Fibroblast of lung (primary cell): ENCODE data around the gene TPO. TPM values are rescaled to one million over a fixed set of nuclear protein-coding genes. Genes with fewer than 3 reads are reported as not detected.
A peak's percentile ranks its signal among the peaks of the same experiment; 100 is the strongest.

Source experiments
- DNase-seq, 2 donors: peaks; one replicate each; pipeline versions ENCODE4 v3.0.0 to v3.0.0-alpha.2; 2010; ENCODE audit warnings: low read depth in 2 of 2
- H2AFZ ChIP-seq: 2 replicates; pipeline ENCODE4 v1.5.1; 2012; ENCODE audit warnings: low read length, control low read depth, inconsistent platforms
- H3K27ac ChIP-seq: 2 replicates; pipeline ENCODE4 v1.5.1; 2011; ENCODE audit warnings: low read length, control low read depth; ENCODE audit not compliant: insufficient read depth
- H3K27me3 ChIP-seq: 2 replicates; pipeline ENCODE4 v1.5.1; 2011; ENCODE audit warnings: mild to moderate bottlenecking, low read length; ENCODE audit not compliant: control insufficient read depth, insufficient read depth
- H3K36me3 ChIP-seq: 2 replicates; pipeline ENCODE4 v1.5.1; 2011; ENCODE audit warnings: low read length; ENCODE audit not compliant: control insufficient read depth, insufficient read depth
- H3K4me1 ChIP-seq: 2 replicates; pipeline ENCODE4 v1.5.1; 2011; ENCODE audit warnings: low read length; ENCODE audit not compliant: control insufficient read depth, insufficient read depth; ENCODE audit errors: extremely low read depth
- H3K4me2 ChIP-seq: 2 replicates; pipeline ENCODE4 v1.5.1; 2011; ENCODE audit warnings: low read length, control low read depth; ENCODE audit not compliant: insufficient read depth; ENCODE audit errors: extremely low read depth
- H3K4me3 ChIP-seq, 4 experiments: fragments of 200-600 bp in 1 of 4; sonication (generic) in 1 of 4; replicated peaks in 1 of 4; 2 replicates each; pipeline ENCODE4 v1.5.1; 2011 to 2016; ENCODE audit warnings: low read length in 4 of 4, low read depth in 3 of 4, mild to moderate bottlenecking in 3 of 4, control low read depth in 2 of 4, inconsistent platforms in 1 of 4, mixed read lengths in 1 of 4; ENCODE audit not compliant: insufficient read depth in 1 of 4; ENCODE audit errors: control extremely low read depth in 1 of 4
- H3K79me2 ChIP-seq: 2 replicates; pipeline ENCODE4 v1.5.1; 2012; ENCODE audit warnings: mild to moderate bottlenecking, low read length, inconsistent platforms; ENCODE audit not compliant: control insufficient read depth, insufficient read depth
- H3K9ac ChIP-seq: 2 replicates; pipeline ENCODE4 v1.5.1; 2011; ENCODE audit warnings: mild to moderate bottlenecking, low read length, control low read depth; ENCODE audit not compliant: insufficient read depth
- H3K9me3 ChIP-seq: 2 replicates; pipeline ENCODE4 v1.5.1; 2012; ENCODE audit warnings: low read depth, low read length; ENCODE audit not compliant: control insufficient read depth, insufficient read depth
- H4K20me1 ChIP-seq: 2 replicates; pipeline ENCODE4 v1.5.1; 2011; ENCODE audit warnings: low read length; ENCODE audit not compliant: control insufficient read depth, insufficient read depth; ENCODE audit errors: extremely low read depth
- EZH2 ChIP-seq: IDR thresholded peaks from 2 replicates; pipeline ENCODE4 v1.5.1; 2012; ENCODE audit warnings: low read length, control low read depth, mild to moderate bottlenecking; ENCODE audit errors: missing control alignments
- polyA plus RNA-seq, 2 donors: library from polyadenylated mRNA; depleted of rRNA in 1 of 2; stranded (reverse) in 1 of 2; unstranded in 1 of 2; fragments of >200 nt; gene quantifications; 2 replicates each; pipeline ENCODE4 v1.2.1, GENCODE V29; 2011 to 2012; ENCODE audit warnings: missing spikeins in 1 of 2
- total RNA-seq: library from RNA; depleted of rRNA; stranded (reverse); fragments of >200 nt; gene quantifications from 2 replicates; pipeline ENCODE4 v1.2.1, GENCODE V29; 2014
- TF ChIP-seq, protein P1 (sequence below), 2 donors: IDR thresholded peaks in 1 of 2; conservative IDR thresholded peaks in 1 of 2; 1 replicate in 1 of 2; 2 replicates in 1 of 2; pipeline ENCODE4 v1.5.1; 2011 to 2012; ENCODE audit warnings: low read length in 2 of 2, control low read depth in 1 of 2, inconsistent platforms in 1 of 2, low read depth in 1 of 2, mild to moderate bottlenecking in 1 of 2

TPO gene
- total and polyA plus RNA-seq, 2 donors (not counting 1 experiment from before 2014, with no cell fraction given), result not detected

- Histone ChIP-seq H3K36me3 (no peaks in the 10 kb centered on the region), H2AFZ (no peak overlapping the region)
Observed at GRCh38 chr2:1588978-1589621, 175.8 kb downstream of the TPO start.

DNA sequence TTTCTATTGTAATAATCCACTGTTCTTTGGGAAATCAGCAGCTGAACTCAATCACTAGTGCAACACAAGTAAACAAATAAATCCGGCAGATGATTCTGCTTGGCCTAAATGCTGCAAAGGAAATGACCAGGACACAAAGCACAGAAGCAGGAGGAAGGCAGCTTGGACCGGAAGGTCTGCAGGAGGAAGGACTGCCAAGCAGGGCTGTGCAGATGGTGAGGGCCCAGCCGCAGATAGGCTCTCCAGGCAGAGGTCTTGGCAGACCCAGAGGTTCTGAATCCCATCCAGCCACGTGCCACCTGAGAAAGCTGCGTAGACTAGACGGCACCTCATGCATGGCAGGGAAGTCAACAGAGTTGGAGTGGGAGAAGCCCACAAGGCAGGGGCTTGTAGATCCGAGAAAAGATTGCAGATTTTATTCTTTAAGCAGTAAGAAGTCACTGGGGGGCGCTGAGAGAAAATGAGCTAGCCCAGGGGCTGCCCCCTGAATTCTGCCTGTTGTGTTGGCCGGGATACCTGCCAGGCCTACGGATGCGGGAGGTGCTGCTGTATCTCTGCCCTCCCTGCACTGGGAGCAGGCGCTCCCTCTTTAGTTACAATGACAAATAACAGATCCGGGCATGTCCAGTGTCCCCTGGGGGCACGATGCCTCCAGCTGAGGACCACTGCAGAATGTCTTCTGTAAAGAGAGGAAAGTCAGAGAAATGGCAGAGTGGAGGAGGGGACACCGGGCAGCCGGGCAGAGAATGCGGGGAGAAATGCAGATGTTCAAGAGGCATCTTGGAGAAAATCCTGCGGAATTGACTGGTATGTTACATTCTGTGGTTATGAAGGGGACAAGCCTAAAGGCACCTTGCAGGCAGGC is 177.6 kb downstream of the TPO start:
- Histone ChIP-seq H3K4me2 (no peak overlapping the region), H3K27me3 (no peaks in the 10 kb centered on the region), H3K9ac (no peak overlapping the region), H3K4me3 (no peak overlapping the region), H3K4me1 (peaks cover 21% of the 10 kb centered on the region), H3K9me3 (no peaks in the 10 kb centered on the region), H3K27ac (no peak overlapping the region), H2AFZ (no peak overlapping the region), H3K36me3 (no peaks in the 10 kb centered on the region), H4K20me1 (no peaks in the 10 kb centered on the region), H3K79me2 (no peaks in the 10 kb centered on the region)
- DNase-seq, result no peak
- TF ChIP-seq, protein P1, sequence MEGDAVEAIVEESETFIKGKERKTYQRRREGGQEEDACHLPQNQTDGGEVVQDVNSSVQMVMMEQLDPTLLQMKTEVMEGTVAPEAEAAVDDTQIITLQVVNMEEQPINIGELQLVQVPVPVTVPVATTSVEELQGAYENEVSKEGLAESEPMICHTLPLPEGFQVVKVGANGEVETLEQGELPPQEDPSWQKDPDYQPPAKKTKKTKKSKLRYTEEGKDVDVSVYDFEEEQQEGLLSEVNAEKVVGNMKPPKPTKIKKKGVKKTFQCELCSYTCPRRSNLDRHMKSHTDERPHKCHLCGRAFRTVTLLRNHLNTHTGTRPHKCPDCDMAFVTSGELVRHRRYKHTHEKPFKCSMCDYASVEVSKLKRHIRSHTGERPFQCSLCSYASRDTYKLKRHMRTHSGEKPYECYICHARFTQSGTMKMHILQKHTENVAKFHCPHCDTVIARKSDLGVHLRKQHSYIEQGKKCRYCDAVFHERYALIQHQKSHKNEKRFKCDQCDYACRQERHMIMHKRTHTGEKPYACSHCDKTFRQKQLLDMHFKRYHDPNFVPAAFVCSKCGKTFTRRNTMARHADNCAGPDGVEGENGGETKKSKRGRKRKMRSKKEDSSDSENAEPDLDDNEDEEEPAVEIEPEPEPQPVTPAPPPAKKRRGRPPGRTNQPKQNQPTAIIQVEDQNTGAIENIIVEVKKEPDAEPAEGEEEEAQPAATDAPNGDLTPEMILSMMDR (conservative IDR thresholded peaks at IDR 0.05 in 1 of 2, IDR thresholded peaks at IDR 0.05 in 1 of 2; ENCODE audit: low read depth in 1 of 2, low read length in 2 of 2), result no peak
- TF ChIP-seq EZH2, result no peak

More at GRCh38 chr2:1588978-1589621, 175.8 kb downstream of the TPO start:
- TF ChIP-seq, protein P1 (conservative IDR thresholded peaks at IDR 0.05 in 1 of 2, IDR thresholded peaks at IDR 0.05 in 1 of 2; ENCODE audit: low read depth in 1 of 2, low read length in 2 of 2), result peak in 1 of 2 donors; percentile 3
- no peak for TF ChIP-seq EZH2
- Histone ChIP-seq H3K4me1 (peaks cover 17% of the 10 kb centered on the region), H4K20me1 (no peaks in the 10 kb centered on the region), H3K27me3 (no peaks in the 10 kb centered on the region), H3K4me2 (no peak overlapping the region), H3K79me2 (no peaks in the 10 kb centered on the region), H3K9ac (no peak overlapping the region), H3K4me3 (no peak overlapping the region), H3K9me3 (no peaks in the 10 kb centered on the region), H3K27ac (no peak overlapping the region)
- DNase-seq, result peak in 1 of 2 donors; percentile 74

- Histone ChIP-seq H3K27ac (no peak overlapping the region), H3K4me2 (no peak overlapping the region), H3K9ac (no peak overlapping the region), H3K27me3 (no peaks in the 10 kb centered on the region), H3K4me3 (no peak overlapping the region), H3K4me1 (peaks cover 21% of the 10 kb centered on the region), H2AFZ (no peak overlapping the region), H3K79me2 (no peaks in the 10 kb centered on the region), H3K9me3 (no peaks in the 10 kb centered on the region), H4K20me1 (no peaks in the 10 kb centered on the region), H3K36me3 (no peaks in the 10 kb centered on the region)
- TF ChIP-seq, protein P1 (conservative IDR thresholded peaks at IDR 0.05 in 1 of 2, IDR thresholded peaks at IDR 0.05 in 1 of 2; ENCODE audit: low read depth in 1 of 2, low read length in 2 of 2), result no peak
- TF ChIP-seq EZH2, result no peak
- DNase-seq, result peak in 1 of 2 donors; percentile 36
Observed at GRCh38 chr2:1591461-1591770, 178.2 kb downstream of the TPO start.
